Fibroblast of skin of scalp (primary cell): ENCODE results near the gene SERGEF.

Experiments used
- DNase-seq: peaks from one replicate; pipeline ENCODE4 v3.0.0-alpha.2; 2013

Gene SERGEF

DNA sequence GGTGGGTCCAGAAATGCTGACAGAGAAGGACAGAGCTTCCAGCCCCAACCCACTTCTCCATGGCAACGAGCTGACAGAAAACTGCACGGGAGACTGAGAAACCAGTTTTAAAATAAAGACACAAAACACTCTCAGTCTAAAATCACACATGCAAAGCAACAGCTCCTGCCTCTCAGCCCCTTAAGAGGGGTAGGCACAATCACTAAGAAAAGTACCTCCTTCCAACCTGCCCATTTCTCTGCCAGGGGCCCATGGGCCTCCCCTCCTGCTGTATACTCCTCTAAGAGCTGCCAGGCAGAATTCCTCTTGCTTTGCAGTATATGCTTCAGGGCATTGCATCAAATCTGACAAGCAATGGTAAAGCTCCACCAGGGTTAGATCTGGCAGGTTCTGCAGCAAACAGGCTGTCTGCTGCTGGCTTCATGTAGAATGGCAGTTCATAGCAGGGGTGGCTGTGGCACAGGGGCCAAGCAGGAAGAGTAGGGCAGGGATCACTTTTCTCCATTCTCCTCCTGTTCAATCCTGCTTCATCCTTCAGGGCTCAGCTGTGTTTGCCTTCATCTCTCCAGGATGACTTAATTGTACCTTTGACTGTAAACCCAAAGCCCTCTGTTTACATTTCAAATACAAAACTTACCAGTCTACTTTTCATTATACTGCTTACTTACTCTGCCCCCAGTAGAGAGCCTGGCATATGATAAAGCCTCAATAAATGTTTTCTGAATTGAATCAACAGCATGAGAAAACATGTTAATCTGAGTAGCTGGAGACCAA, 200.6 kb downstream of the SERGEF start:
- DNase-seq = no peak

DNA sequence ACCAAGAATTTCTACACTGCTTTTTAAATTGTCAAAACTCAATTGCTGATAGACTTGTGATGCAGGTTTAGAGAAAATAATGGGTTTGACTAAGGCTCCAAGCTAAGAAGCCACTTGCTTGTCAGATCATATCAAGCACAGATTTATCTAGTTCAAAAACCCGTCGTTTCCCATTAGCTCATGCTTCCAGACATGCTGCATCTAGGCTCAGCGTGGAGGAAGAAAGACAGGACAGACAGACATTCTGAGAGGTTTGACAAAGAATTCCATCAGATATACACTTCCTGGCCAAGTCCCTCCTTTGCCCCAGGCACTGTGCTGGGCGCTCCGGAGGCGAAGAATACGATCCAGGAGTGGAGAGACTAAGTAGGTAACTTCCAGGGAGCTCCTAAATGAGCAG, 201.5 kb downstream of the SERGEF start:
- no peak for DNase-seq

DNA sequence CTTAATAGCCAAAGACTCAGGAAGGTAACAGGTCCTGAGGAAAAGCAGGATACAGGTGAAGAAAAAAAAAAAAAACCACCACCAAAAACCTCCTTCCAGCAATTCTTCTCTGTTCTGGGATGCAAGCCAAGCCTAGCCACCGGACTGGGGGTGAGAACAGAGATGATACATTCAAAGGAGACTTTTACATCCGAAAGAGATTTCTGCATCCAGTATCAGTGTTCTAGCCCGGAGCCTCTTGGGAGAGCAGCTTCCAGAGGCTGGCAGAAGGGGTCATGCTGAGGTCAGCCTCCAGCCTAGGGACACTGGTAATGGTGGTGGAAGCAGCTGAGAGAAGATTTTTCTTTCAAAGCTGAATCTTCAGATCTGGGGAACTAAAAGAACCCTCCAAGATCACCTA, 202.1 kb downstream of the SERGEF start:
- DNase-seq = no peak

DNA sequence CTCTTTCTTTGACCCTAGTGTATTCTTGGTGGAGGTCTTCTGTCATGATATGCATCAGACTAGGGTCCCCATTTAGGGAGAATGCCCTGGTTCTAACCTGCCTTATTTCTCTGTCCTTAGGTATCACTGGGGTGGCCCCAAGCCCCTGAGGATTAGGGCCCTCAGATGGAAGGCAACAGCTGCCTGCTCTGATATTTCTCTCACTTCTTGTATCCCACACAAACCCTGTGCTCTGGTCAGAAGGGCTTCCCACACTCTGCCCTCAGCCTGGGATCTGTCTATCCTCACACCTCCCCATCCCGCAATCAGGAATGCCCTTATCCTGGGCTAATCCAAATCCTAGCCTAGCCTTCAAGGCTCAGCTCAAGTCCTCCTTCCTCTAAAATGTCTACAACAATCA, 202.8 kb downstream of the SERGEF start:
- no peak for DNase-seq

DNA sequence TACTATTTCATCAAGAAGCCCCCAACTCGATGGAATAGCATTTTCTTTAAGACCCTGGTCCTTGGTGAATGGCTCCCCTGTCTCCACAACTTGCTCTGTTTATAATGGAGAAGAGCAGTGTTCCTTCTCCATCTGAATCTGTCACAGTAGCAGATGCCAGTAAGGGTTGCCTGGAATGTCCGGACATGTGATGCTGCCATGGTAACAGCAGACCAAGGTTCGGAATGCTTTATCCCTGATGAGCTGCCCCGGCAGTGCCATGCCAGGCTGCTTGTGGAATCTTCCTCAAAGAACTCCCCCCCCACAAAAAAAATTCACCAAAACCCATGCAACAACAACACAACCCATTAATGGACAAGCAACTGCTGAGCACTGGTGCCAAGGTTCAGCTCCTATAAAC, 205.8 kb downstream of the SERGEF start:
- no peak for DNase-seq

DNA sequence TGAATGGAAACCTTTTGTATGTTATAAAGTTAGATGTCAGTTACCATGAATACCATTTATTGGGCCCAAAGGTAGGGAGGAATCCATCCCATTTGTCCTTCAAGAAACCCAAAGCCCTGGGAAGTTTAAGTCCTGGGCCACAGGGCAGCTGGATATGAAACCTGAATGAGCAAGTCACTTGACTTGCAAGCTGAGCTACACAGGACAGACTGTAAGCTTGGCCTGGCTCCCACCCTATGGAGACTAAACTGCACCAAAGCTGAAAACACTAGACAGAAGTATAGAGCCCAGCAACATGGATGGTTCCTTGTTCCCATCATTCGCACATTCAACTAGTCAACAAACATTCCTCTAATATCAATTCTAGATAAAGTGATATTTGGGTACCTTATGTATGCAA, 207.0 kb downstream of the SERGEF start:
- no peak for DNase-seq

DNA sequence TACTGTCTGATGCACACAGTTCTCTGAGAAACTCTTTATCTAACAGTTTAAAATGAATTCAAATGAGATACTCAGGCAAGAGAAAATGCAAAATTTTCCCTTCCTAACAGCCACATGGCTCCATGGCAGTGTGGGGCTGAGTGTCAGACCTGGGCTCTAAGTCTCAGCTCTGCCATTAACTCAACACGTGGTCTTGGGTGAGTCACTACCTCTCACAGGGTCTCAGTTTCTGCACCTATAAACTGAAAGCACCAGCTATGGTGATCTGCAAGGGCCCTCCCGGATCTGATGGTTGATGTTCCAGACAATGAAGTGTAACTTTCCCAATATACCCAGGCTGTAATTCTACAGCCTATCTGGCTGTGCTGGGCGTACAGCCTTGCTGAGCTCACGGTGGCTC, 207.8 kb downstream of the SERGEF start:
- no peak for DNase-seq

DNA sequence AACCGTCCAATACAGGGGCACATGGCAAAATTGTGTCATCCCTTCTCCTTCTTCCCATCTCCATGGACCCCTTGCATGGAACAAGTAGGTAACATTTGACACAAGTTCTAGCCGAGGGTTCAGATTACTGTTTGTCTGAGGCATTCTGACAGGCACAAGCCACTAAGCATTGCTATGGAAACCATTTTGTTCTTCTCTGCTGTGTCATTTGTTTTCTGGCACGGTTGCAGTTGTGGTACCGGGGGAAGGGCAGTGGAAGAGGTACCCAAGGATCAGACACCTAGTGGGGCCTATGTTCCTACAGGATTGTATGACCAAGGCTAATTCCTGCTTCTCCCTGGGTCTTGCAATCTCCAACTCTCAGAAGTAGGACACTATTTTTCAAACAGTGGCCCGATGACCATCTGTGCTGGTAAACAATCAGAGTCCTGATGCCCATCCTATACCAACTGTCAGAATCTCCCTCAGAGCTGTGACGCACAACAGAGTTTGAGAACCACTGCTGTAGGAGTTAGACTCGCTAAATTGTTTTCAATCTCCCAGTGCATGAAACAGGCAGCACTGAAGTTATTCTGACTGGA, 209.0 kb downstream of the SERGEF start:
- DNase-seq = no peak

DNA sequence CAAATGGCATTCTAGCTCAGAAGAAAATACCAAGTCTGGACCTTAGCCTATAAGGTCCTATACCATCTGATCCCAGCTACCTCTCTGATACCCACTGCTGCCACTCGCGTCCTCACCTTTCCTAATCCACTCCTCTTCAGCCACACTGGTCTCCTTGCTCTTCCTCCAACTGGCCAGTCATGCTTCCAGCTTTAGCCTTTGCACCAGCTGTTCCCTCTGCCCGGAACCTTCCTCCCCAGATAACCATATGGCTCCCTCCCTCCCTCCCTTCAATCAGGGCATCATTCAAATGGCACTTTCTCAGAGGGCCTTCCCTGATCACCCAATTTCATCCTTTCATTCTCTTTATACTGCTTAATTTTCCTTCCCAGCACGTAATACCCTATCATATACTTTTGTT, 210.4 kb downstream of the SERGEF start:
- no peak for DNase-seq

DNA sequence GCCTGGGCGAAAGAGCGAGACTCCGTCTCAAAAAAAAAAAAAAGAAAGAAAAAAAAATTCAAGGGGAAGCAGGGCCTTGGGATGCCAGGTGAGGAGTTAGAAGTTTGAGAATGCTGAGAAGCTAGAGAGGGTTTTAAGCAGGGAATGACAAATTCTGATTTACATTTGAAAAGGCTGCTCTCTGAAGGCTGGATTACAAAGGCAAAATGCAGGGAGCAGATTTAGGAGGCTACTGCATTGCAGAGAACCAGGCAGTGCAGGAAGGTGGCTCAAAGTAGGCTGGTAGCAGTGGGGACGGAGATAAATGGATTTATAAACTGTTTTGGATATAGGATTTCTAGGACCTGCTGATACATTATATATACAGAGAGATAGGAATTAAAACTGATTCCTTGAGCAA, 211.7 kb downstream of the SERGEF start:
- no peak for DNase-seq

DNA sequence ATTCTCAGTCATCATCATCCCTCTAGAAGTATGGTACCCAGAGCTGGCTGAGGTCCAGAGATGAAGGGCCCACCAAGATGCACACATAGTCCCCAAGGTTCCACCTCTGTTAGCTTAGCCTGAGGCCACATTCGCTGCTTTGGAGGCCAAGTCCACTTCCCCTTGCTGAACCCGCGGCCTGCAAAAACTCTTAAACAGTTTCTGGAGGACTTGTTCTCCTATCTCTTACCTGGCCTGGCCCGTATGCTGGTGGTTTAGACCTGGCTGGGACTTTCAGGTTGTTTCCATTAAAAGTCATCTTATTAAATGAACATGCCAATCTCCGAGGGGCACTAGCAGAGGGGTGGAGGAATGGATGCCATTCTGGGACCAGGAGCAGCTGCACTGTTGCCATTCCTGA, 213.7 kb downstream of the SERGEF start:
- no peak for DNase-seq

DNA sequence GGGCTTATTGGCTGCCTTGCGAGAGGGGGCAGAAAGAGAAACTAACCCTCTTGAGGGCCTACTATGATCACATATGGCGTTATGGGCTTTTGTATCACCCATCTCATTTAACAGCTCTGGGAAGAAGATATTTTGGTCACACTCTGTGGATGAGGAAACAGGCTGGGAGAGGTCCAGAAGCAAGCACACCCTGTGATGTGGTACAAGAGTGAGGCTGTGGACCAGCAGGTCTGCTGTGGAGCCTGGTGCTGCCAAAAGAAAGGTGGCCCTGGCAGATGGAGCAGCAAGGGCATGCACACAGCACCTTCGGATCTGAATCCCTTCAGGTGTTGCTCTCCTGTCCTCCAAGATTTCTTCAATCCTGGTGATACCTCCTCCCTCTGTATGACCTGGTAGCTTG, 214.1 kb downstream of the SERGEF start:
- DNase-seq = no peak

DNA sequence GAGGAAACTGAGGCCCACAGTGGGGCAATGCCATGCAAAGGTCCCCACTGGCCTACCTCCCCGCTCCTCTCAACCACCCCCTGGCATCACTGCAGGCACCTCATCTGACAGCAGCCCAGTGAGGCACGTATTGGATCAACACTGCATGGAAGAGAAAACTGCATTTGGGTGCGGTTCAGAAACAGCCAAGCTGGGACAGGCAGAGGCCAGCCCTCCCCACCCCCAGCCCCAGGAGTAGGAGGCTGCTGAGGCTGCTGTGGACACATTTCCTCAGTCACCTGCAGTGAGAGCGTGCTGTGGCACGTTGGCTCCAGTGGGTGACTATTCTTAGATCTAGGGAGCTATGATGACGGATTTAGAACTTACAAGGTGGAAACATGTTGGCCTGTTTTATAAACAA, 214.6 kb downstream of the SERGEF start:
- no peak for DNase-seq

DNA sequence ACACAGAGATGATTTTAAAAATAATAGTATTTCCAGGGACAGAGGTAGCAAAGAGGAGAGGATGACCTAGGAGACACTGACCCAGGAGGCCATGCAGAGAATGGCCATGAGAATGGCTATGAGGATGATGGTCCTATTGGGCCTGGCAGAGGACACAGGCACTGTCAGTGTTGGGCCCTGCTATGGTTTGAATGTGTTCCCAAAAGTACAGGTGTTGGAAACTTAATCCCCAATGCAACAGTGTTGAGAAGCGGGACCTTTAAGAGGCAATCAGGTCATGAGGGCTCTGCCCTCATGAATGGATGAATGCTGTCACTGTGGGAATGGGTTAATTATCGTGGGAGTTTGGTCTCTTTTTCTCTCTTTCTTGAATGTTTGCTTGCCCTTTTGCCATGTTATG, 216.7 kb downstream of the SERGEF start:
- DNase-seq = no peak

DNA sequence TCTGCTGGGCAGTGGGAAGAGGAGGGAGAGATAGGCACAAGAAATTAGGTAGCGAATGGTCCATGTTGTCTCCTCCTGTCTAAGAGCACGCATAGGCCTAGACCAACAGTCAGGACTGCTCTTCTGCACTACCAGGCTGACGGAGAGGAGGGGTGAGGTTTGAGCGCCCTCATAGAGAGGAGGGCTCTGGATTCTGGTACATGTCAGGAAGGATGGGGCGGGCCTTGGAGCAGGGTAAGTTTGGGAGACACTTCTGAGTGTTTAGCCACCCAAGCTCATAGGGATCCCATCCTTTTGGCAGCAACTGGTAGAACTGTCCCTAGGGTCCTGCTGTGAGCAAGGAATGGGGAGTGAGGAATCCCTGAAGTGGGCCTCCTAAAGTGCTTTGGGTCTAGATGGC, 217.9 kb downstream of the SERGEF start:
- no peak for DNase-seq

DNA sequence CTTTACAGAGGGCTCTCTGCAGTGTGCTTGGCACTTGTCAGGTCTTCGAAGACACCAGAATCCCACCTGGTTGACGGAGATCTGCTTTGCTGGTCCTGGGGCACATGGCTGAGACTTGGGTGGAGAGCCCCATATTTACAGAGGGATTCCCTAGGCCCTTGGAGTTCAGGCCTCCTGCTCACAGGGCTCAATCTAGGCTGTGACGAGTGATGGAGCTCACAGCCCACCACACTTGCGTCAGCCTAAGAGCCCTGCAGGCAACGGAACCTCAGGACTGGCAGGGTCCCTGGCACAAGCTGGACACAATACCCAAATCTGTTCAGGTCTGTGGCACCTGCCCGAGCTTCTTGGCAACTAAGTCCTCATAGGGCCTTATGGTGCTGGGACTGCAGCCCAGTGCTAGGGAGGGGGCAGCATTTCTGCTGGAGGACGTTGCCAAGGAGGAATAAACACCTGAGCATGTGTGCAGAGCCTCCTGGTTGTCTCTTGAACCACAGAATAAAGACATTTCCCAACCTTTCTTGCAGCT, 219.1 kb downstream of the SERGEF start:
- DNase-seq = no peak

DNA sequence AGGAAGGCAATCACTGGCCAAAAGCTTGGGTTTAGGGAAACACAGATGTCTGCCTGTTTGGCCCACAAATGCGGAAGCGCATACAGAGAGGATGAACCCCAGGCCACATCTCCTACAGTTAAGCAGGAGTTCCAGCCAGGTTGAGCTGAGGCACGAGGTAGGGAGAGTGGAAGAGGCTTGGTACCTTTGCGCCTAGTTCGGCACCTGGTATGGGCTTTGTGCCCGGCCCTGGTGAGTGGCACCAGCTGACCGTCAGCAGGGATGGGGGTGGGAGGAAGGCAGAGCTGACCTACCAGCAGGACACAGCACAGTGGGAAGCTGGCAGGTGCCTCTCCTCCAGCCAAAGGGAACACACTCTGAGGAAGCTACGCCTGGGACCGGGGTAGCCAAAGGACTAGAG, 220.7 kb downstream of the SERGEF start:
- DNase-seq = no peak

DNA sequence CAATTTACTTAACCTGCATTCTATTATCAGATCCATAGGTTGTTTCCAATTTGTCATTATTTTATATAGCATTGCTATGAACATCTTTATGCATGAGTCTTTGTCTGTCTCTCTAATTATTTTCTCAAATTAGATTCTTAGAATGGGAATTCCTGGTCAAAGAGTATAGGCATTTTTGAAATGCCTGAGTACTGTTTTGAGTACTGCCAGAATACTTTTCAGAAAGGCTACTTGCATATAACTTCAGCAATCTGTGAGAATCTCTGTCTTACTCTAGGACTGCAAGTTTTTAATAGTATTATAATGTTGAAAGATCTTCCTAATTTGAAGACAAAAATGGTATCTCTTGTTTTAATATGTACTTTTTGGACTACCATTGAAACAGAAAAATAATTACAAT, 221.7 kb downstream of the SERGEF start:
- peak; percentile 7 for DNase-seq

DNA sequence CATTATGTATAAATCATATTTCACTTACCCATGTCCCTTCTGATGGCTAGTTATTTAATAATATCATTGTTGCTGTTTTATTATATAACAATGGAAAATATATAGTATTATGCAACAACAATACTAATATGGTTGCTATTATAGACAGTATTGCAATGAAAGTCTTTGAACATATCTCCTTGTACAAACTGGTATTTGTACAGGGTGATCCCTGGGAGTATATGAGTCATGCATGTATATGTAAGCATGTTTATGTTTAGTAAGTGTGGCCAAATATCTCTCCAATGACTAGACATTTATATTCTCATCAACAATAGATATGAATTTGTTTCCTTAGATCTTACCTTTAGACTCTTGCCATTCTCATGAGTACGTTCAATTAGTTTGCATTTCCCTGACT, 222.4 kb downstream of the SERGEF start:
- DNase-seq = peak; percentile 29

DNA sequence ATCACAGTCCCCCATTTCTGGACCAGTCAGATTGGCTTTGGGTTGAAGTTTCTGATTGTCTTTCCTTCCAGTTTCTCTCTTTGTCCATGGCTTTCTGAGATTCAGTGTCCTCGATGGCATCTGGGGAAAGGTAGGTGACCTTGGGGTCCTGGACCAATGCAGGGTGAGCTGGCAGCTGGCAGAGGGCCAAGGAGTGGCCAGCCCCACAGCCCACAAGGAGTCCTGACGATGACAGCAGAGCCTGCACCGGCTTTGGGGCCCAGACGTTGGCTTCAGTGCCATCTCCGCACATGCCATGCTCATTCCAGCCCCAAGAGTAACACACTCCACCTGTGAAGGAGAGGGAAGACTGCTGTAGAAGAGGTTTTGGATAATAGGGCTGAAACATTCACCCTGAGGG, 224.8 kb downstream of the SERGEF start:
- no peak for DNase-seq

DNA sequence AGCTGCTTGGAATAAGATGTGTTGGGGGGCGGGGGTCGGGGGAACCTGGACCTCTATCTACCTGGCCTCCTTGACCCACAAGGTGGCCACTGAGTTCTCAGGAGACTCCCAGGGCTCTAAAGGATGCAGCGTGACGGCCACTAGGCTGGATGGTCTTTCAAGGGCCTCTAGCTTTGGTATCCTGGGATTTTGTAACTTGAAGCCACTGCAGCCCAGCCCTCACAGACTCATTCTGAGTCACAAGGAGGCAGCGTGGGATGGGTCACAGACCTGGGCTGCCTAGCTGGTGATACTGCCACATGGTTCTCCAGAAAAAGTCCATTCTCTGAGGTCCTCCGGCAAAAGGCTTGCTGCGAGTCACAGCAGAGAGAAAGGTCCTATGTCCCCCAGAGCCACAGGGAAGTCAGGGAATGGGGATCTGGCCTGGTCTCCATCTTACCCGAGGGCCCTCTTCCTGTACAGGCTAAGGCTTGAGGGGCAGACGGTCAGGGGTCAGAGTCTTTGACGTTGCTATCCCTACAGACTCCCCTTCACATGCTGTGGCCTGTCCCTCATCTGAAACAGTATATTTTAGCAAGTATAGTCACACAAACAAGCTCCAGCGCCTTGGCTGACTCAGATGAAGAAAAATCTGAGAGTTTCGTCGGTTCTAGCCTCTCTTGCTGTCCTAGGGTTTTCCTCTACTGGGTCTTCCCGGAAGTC, 225.9 kb downstream of the SERGEF start:
- peak; percentile 61 for DNase-seq

DNA sequence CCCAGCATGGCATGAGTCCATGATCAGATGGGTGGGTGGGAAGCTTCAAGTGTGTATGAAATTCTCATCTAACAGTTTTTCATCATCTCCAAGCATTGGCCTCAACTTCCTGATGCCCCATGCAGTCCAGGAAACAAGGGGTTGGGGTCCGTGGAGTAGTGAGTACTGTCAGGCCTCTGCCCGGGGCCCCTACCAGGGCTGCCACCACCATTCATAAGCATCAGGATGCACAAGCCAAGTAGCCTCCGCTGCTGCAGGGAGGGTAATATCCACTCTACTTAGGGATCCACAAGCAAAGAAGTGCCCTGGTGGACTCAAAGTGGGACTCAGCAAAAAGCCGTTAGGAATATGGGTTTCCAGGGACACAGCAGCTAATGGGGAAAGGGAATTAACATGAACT, 229.0 kb downstream of the SERGEF start:
- DNase-seq = no peak

DNA sequence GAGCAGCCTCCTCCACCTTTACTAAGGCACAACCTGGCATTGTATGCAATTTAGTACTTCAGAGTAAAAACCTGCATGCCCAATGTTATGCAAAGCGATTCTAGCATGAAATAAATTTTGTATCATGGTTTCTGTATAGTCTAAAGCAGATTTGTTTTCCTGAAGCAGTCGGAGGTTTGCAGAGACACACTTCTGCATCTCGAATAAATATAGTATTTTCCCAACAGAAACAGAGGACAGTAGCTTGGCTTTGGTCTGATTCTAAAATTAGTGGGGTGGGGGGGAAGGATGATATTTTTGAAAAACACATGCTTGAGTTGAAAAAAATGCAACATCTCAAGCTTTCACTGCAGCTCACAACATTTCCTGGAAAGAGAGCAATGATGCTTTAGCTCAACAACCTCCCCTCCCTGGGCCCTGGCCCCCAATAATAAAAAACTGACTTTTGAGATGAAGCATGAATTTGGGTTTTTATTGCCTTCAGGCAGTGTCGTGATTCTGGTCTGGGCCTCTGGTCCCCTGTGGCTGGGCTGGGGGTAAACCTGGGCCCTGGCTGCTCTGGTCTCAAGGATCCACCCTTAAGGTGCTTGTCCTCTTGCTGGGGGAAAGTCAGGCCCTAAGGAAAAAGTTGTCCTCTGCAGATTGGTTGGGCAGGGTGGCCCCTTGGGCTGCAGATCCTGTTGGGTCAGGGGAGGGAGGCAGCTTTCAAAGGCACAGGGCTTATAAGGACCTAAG, 230.1 kb downstream of the SERGEF start:
- DNase-seq = no peak
